ENCODE measurements around the gene OSTC.
"Not testable (repeated sequence)": the region's sequence is repeated elsewhere in the genome, so short reads cannot be mapped to it uniquely, and the experiment has no call there.

The OSTC gene

DNA sequence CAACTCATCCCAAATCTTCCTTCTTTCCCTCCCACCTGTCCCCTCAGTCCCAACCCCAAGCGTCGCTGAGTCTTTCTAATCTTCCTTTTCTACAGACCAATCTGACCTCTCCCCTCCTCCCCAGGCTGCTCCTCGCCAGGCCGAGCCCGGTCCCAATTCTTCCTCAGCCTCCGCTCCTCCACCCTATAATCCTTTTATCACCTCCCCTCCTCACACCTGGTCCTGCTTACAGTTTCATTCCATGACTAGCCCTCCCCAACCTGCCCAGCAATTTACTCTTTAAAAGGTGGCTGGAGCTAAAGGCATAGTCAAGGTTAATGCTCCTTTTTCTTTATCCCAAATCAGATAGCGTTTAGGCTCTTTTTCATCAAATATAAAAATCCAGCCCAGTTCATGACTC is 60.2 kb downstream of the OSTC start:
- not testable (repeated sequence) for DNase-seq (ENCODE audit: low read depth in 3 of 3, low spot score in 1 of 3)

- DNase-seq (ENCODE audit: low read depth in 3 of 3, low spot score in 1 of 3) = no peak
Observed at GRCh38 chr4:108714880-108715279, 64.5 kb downstream of the OSTC start.

DNA sequence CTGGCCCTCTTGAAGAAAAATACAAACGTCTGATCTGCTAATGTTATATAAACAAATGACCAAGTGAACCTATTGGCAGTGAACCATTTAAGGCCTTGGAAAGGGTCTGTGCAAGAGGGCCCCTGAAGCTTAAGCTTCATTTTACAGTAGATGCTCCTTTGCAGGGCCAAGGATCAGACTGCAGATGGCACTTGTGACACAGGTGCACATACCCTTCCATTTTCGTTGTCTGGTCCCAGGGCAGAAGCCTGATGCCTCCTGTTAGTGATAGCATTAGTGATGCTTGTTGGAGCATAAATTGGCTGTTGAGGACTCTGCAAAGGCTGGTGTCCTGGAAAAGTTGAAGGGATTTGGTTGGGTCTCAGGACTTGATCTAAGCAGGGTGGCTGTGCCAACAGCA is 65.9 kb downstream of the OSTC start:
- no peak for DNase-seq (ENCODE audit: low read depth in 3 of 3, low spot score in 1 of 3)

DNA sequence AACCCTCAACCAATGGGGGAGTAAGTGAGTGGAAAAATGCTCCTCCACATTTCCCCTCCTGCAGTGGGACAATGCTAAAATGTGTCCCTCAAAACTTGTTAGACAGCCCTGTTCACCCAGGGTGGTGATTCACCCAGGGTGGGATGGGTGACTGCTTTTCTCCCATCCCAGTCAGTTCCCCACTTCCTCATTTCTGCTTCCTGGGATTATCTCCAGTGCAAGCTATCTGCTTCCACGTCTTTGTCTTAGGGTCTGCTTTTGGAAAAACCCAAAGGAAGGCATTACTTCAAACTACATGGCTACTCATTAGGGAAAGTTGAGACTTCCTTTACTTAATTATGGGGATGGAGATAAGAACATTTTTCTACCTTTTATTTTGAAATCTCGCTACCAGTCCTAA is 67.0 kb downstream of the OSTC start:
- no peak for DNase-seq (ENCODE audit: low read depth in 3 of 3, low spot score in 1 of 3)
